Endothelial cell (in vitro differentiated cells): ENCODE results near the gene DNAJC12. TPM values are rescaled to one million over a fixed set of nuclear protein-coding genes. Genes with fewer than 3 reads are reported as not detected.

ENCODE experiments used
- DNase-seq: peaks from one replicate; pipeline ENCODE4 v3.0.0; 2021; ENCODE audit warnings: low spot score
- H3K27ac Mint-ChIP-seq: one replicate; pipeline ENCODE4 v1.8.0; 2021; ENCODE audit warnings: mixed read lengths, inconsistent platforms; ENCODE audit not compliant: unreplicated experiment
- H3K27me3 Mint-ChIP-seq: one replicate; pipeline ENCODE4 v1.8.0; 2021; ENCODE audit warnings: mild to moderate bottlenecking, moderate library complexity, mixed read lengths, inconsistent platforms; ENCODE audit not compliant: unreplicated experiment
- H3K36me3 Mint-ChIP-seq: one replicate; pipeline ENCODE4 v1.8.0; 2021; ENCODE audit warnings: mild to moderate bottlenecking, low read depth, mixed read lengths, inconsistent platforms; ENCODE audit not compliant: unreplicated experiment
- H3K4me1 Mint-ChIP-seq: one replicate; pipeline ENCODE4 v1.8.0; 2021; ENCODE audit warnings: mild to moderate bottlenecking, mixed read lengths, inconsistent platforms; ENCODE audit not compliant: unreplicated experiment
- H3K4me3 Mint-ChIP-seq: one replicate; pipeline ENCODE4 v1.8.0; 2021; ENCODE audit warnings: mild to moderate bottlenecking, mixed read lengths, inconsistent platforms; ENCODE audit not compliant: unreplicated experiment
- H3K9me3 Mint-ChIP-seq: one replicate; pipeline ENCODE4 v1.8.0; 2021; ENCODE audit warnings: mixed read lengths, inconsistent platforms; ENCODE audit not compliant: unreplicated experiment
- CTCF ChIP-seq: fragments of 200-600 bp; sonication (generic); IDR thresholded peaks from one replicate; pipeline ENCODE4 v1.5.0; 2021; ENCODE audit warnings: antibody characterized with exemption; ENCODE audit not compliant: unreplicated experiment
- total RNA-seq: library from RNA; stranded (reverse); fragmentation: NEBNext Ultra II Directional; extraction: Animal tissue kit (Norgen Biotek cat#: 25700); gene quantifications from one replicate; pipeline ENCODE4 v1.2.1, GENCODE V29; 2021; ENCODE audit not compliant: unreplicated experiment

DNAJC12 gene
- total RNA-seq, 1 donor from 2014 or later: 2.6 TPM

- H3K27me3 Mint-ChIP-seq: no peaks in the 10 kb centered on the region
- no peak for DNase-seq
- H3K36me3 Mint-ChIP-seq: no peaks in the 10 kb centered on the region
- no peak overlapping the region for H3K27ac Mint-ChIP-seq
- H3K4me3 Mint-ChIP-seq: no peak overlapping the region
- H3K4me1 Mint-ChIP-seq: peaks cover 2% of the 10 kb centered on the region
- no peak for TF ChIP-seq CTCF
- H3K9me3 Mint-ChIP-seq: no peaks in the 10 kb centered on the region
Observed at GRCh38 chr10:67834375-67834774, 3.6 kb downstream of the DNAJC12 start.

GRCh38 chr10:67827811-67828210 is 10.2 kb downstream of the DNAJC12 start:
- no peaks in the 10 kb centered on the region for H3K9me3 Mint-ChIP-seq
- H3K27me3 Mint-ChIP-seq: no peaks in the 10 kb centered on the region
- H3K4me3 Mint-ChIP-seq: no peak overlapping the region
- no peak for TF ChIP-seq CTCF
- H3K36me3 Mint-ChIP-seq: no peaks in the 10 kb centered on the region
- DNase-seq: no peak
- no peak overlapping the region for H3K27ac Mint-ChIP-seq
- H3K4me1 Mint-ChIP-seq: peaks cover 10% of the 10 kb centered on the region

GRCh38 chr10:67819768-67820204 is 18.2 kb downstream of the DNAJC12 start:
- no peak for DNase-seq
- no peak overlapping the region for H3K4me3 Mint-ChIP-seq
- no peaks in the 10 kb centered on the region for H3K27me3 Mint-ChIP-seq
- H3K4me1 Mint-ChIP-seq: peaks cover 7% of the 10 kb centered on the region
- no peaks in the 10 kb centered on the region for H3K9me3 Mint-ChIP-seq
- H3K36me3 Mint-ChIP-seq: no peaks in the 10 kb centered on the region
- no peak overlapping the region for H3K27ac Mint-ChIP-seq
- TF ChIP-seq CTCF: no peak

GRCh38 chr10:67818323-67818722 is 19.7 kb downstream of the DNAJC12 start:
- no peak for DNase-seq
- no peak overlapping the region for H3K4me3 Mint-ChIP-seq
- H3K27me3 Mint-ChIP-seq: no peaks in the 10 kb centered on the region
- no peak overlapping the region for H3K27ac Mint-ChIP-seq
- H3K36me3 Mint-ChIP-seq: no peaks in the 10 kb centered on the region
- no peaks in the 10 kb centered on the region for H3K9me3 Mint-ChIP-seq
- peaks cover 7% of the 10 kb centered on the region for H3K4me1 Mint-ChIP-seq
- TF ChIP-seq CTCF: no peak

- Mint-ChIP-seq H3K4me1 (peaks cover 4% of the 10 kb centered on the region), H3K9me3 (no peaks in the 10 kb centered on the region), H3K27ac (no peak overlapping the region), H3K36me3 (no peaks in the 10 kb centered on the region), H3K4me3 (no peak overlapping the region), H3K27me3 (no peaks in the 10 kb centered on the region)
- no peak for DNase-seq
- TF ChIP-seq CTCF: no peak
Observed at GRCh38 chr10:67816719-67817118, 21.3 kb downstream of the DNAJC12 start.
